Astrocyte of the spinal cord (primary cell): Measurements from ENCODE around the gene OR1F1.
A peak's percentile ranks its signal among the peaks of the same experiment; 100 is the strongest.
"Not testable (repeated sequence)": the region's sequence is repeated elsewhere in the genome, so short reads cannot be mapped to it uniquely, and the experiment has no call there.

Source experiments
- DNase-seq: peaks from one replicate; pipeline ENCODE4 v3.0.0; 2011; ENCODE audit warnings: low read depth, low spot score
- H3K4me3 ChIP-seq: 2 replicates; pipeline ENCODE4 v1.5.1; 2011; ENCODE audit warnings: low read depth, mild to moderate bottlenecking, low read length, moderate library complexity
- in situ Hi-C: cut with HindIII; loops from 2 replicates; pipeline ENCODE4 v1.10.0; 2017; ENCODE audit warnings: low sequenced_read_pairs
- TF ChIP-seq, protein P1 (sequence below): IDR thresholded peaks from 2 replicates; pipeline ENCODE4 v1.5.1; 2012; ENCODE audit warnings: low read depth, mild to moderate bottlenecking, low read length, inconsistent platforms

The OR1F1 gene

GRCh38 chr16:3187798-3188674 is at the start of gene OR1F1:
TSS of gene OR1F1 (plus strand) at chr16:3188204.
- H3K4me3 ChIP-seq = peak within 1 kb of the TSS; percentile 55
- TF ChIP-seq, protein P1, sequence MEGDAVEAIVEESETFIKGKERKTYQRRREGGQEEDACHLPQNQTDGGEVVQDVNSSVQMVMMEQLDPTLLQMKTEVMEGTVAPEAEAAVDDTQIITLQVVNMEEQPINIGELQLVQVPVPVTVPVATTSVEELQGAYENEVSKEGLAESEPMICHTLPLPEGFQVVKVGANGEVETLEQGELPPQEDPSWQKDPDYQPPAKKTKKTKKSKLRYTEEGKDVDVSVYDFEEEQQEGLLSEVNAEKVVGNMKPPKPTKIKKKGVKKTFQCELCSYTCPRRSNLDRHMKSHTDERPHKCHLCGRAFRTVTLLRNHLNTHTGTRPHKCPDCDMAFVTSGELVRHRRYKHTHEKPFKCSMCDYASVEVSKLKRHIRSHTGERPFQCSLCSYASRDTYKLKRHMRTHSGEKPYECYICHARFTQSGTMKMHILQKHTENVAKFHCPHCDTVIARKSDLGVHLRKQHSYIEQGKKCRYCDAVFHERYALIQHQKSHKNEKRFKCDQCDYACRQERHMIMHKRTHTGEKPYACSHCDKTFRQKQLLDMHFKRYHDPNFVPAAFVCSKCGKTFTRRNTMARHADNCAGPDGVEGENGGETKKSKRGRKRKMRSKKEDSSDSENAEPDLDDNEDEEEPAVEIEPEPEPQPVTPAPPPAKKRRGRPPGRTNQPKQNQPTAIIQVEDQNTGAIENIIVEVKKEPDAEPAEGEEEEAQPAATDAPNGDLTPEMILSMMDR = no peak
- peak; percentile 68 for DNase-seq
- in situ Hi-C loops = no loop called here

DNA sequence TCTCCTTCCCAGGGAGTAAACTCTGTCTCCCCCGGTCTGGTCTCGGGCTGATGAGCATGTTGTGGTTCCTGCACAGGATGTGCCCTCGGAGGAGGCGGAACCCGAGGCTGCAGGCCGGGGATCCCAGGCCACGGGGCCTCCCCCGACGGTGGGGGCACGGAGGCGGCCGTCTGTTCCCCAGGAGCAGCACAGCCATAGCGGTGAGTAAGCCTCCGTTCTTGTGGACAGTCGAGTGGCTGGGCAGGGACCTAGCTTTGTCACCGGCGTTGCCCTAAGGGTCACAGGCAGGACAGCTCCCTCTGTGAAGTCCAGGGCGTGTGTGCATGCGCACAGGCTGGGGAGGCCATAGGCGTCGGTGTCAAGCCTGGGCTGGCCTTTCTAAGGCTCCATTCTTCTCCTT is 49.7 kb upstream of the OR1F1 start:
- in situ Hi-C loops = no loop called here
- DNase-seq = no peak
- TF ChIP-seq, protein P1 = no peak
- no peak overlapping the region for H3K4me3 ChIP-seq

GRCh38 chr16:3138823-3139426 is 49.1 kb upstream of the OR1F1 start:
- in situ Hi-C loops = no loop called here
- TF ChIP-seq, protein P1 = no peak
- no peak for DNase-seq
- H3K4me3 ChIP-seq = no peak overlapping the region

- in situ Hi-C loops, DNase-seq, H3K4me3 ChIP-seq: not testable (repeated sequence)
Observed at GRCh38 chr16:3139561-3139960, 48.4 kb upstream of the OR1F1 start.

DNA sequence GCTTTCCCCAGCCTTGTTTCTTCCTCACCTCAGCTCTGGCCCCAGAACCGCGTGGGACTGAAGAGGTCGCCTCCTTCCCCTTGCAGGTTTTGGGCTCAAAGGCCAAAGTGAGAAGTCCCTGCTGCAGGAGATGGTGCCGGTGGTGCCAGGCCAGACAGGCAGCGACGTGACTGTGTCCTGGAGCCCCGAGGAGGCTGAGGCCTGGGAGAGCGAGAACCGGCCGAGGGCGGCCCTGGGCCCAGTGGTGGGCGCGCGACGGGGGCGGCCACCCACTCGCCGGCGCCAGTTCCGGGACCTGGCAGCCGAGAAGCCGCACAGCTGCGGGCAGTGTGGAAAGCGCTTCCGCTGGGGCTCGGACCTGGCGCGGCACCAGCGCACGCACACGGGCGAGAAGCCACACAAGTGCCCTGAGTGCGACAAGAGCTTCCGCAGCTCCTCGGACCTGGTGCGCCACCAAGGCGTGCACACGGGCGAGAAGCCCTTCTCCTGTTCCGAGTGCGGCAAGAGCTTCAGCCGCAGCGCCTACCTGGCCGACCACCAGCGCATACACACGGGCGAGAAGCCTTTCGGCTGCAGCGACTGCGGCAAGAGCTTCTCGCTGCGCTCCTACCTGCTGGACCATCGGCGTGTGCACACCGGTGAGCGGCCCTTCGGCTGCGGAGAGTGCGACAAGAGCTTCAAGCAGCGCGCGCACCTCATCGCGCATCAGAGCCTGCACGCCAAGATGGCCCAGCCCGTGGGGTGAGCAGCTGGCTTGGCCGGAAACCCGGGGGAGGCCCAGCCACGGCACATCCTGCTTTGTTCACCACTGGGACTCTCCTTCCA is 47.2 kb upstream of the OR1F1 start:
- in situ Hi-C loops = no loop called here
- no peak for DNase-seq
- TF ChIP-seq, protein P1 = no peak
- H3K4me3 ChIP-seq = no peak overlapping the region

DNA sequence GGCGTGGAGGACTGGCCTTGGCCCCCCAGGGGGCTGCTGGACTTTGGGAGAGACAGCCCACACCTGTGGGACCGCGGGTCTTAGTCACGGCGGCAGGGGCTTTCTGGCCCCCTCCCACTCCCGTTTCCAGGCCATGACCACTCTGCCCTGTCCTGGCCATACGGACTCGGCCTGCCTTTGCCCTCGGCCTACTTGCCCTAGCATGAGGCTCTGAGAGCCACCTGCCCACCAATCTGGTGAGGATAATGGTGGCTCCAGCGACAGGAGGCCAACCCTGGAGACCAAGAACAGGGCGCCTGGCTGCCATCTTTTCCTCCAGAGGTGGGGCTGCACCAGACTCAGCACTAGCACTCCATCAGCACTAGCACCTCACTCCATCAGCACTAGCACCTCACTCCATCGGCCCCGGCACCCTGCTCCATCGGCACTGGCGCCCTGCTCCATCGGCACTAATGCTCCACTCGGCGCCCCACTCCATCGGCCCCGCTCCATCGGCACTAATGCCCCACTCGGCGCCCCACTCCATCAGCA is 46.2 kb upstream of the OR1F1 start:
- in situ Hi-C loops = no loop called here
- DNase-seq = no peak
- no peak overlapping the region for H3K4me3 ChIP-seq
- TF ChIP-seq, protein P1 = no peak
